Heart right ventricle (tissue), 16 donors: ENCODE measurements around the gene DNAJC11. TPM values are rescaled to one million over a fixed set of nuclear protein-coding genes. Genes with fewer than 3 reads are reported as not detected.
A peak's percentile ranks its signal among the peaks of the same experiment; 100 is the strongest.

ENCODE experiments used
- ATAC-seq, 8 donors: fragments of 200-7000 bp; cut with Tn5 transposase; one replicate each; pipeline ENCODE4 v1.9.1; 2020; ENCODE audit warnings: mild to moderate bottlenecking in 8 of 8, moderate library complexity in 8 of 8, moderate number of reproducible peaks in 1 of 8
- DNase-seq, 2 donors: peaks; one replicate each; pipeline ENCODE4 v3.0.0-alpha.2; 2020
- H3K27ac ChIP-seq, 10 donors: fragments of 200-600 bp; sonication (generic) in 2 of 10; one replicate each; pipeline versions ENCODE4 v1.5.0 to v1.8.0; 2020 to 2022; ENCODE audit warnings: mild to moderate bottlenecking in 3 of 10
- H3K27me3 ChIP-seq, 7 donors: fragments of 200-600 bp; one replicate each; pipeline ENCODE4 v1.8.0; 2021 to 2022; ENCODE audit warnings: mild to moderate bottlenecking in 2 of 7
- H3K36me3 ChIP-seq, 9 donors: fragments of 200-600 bp; sonication (generic) in 1 of 9; one replicate each; pipeline versions ENCODE4 v1.5.0 to v1.8.0; 2020 to 2022; ENCODE audit warnings: mild to moderate bottlenecking in 2 of 9
- H3K4me1 ChIP-seq, 9 donors: fragments of 200-600 bp; sonication (generic) in 1 of 9; one replicate each; pipeline versions ENCODE4 v1.5.0 to v1.8.0; 2020 to 2022; ENCODE audit warnings: mild to moderate bottlenecking in 4 of 9
- H3K4me3 ChIP-seq, 10 donors: fragments of 200-600 bp; sonication (generic) in 2 of 10; one replicate each; pipeline versions ENCODE4 v1.5.0 to v1.8.0; 2020 to 2022; ENCODE audit warnings: mild to moderate bottlenecking in 7 of 10, moderate library complexity in 2 of 10
- H3K9me3 ChIP-seq, 11 donors: fragments of 200-600 bp in 10 of 11; sonication (generic) in 2 of 11; one replicate each; pipeline versions ENCODE4 v1.5.0 to v1.8.0; 2013 to 2022; ENCODE audit warnings: mild to moderate bottlenecking in 2 of 11, control low read depth in 1 of 11, moderate library complexity in 1 of 11
- CTCF ChIP-seq, 9 donors: fragments of 200-600 bp; sonication (generic) in 2 of 9; IDR thresholded peaks; one replicate each; pipeline versions ENCODE4 v1.5.0 to v1.8.0; 2021 to 2022; ENCODE audit warnings: antibody characterized with exemption in 9 of 9, mild to moderate bottlenecking in 5 of 9, moderate library complexity in 1 of 9
- WGBS, 2 donors: extraction: QIAGEN DNeasy Blood & Tissue Kit; methylation state at CpG; one replicate each; pipeline ENCODE4 v1.1.7; 2013; ENCODE audit warnings: inconsistent platforms in 1 of 2; 5-methylcytosine and 5-hydroxymethylcytosine counted together
- intact Hi-C, 10 donors: fragments of 100-400 bp; cut with DNase I; formaldehyde crosslinking; loops; one replicate each; pipeline versions ENCODE4 v1.11.1 to v1.14.2; 2022
- long read RNA-seq, 3 donors: library from polyadenylated mRNA; unstranded; transcript quantifications; one replicate each; pipeline ENCODE4 v2.0.0, GENCODE V29; 2020 to 2021
- polyA plus RNA-seq, 2 donors: library from polyadenylated mRNA; stranded (reverse); fragments of 200-250 nt; gene quantifications; one replicate each; pipeline ENCODE4 v1.2.3, GENCODE V29; 2013
- total RNA-seq, 10 donors: library from RNA; stranded (reverse); fragmentation: NEBNext Ultra II Directional in 3 of 10; extraction: Animal tissue kit (Norgen Biotek cat#: 25700) in 3 of 10; gene quantifications; one replicate each; pipeline versions ENCODE4 v1.2.1 to v1.2.4, GENCODE V29; 2021 to 2023
- donor health status: Arrhythmogenic right ventricular cardiomyopathy.
- donor health status: ischemic (EF 13 %, LVEDD 7.1; RV severe dilation, severe dysfunction).
- donor health status: healthy with polysubstance abuse.
- donor health status: DM: no; HTN: yes; CAD: no.
- donor health status: DM: no; HTN: no; CAD: no.
- donor health status: ischemic (EF 25% LVEDD 6.9; RV normal size, moderate dysfunction).
- donor health status: ischemic (EF 25% LVEDD 5.7; RV mildly dilated, moderate dysfunction).
- donor health status: healthy.
- donor health status: DM: yes; HTN: yes; CAD: no.
- donor health status: Ischemic cardiomyopathy.
- donor health status: ischemic (EF 35%, LVEDD 5.7; RV mildly dilated, moderate dysfunction).
- donor health status: nonischemic (EF 11% LVEDD 7.7; RV severe dilation, severe dysfunction).
- donor health status: DM: yes; HTN: yes; CAD: no.
- donor health status: PGD.
- donor health status: ischemic (EF 29% LVEDD 5.4; RV normal size, mild dysfunction).
- donor health status: nonischemic (EF 23%, LVEDD 6.1; RV moderate dilation, normal function).

Gene DNAJC11
- 10 to 100 TPM; 60.8 to 80.6 (median 73.2) TPM for total RNA-seq
- 10 to 100 TPM; 31.2 to 63.1 TPM for polyA plus RNA-seq
- long read RNA-seq, donor 1, transcript DNAJC11-201 (15 exons, 2,210 nt): minor isoform, 7 of 230 reads
- long read RNA-seq, donor 1, transcript DNAJC11-202 (16 exons, 3,311 nt): major isoform, 187 of 230 reads
- long read RNA-seq, donor 1, partial matches to known transcripts: 18 of 230 reads
- long read RNA-seq, donor 1, other reads (novel, unspliced or antisense): 17 of 230 reads
- long read RNA-seq, donor 2, transcript DNAJC11-202 (16 exons, 3,311 nt): major isoform, 225 of 257 reads
- long read RNA-seq, donor 2, partial matches to known transcripts: 18 of 257 reads
- long read RNA-seq, donor 2, other reads (novel, unspliced or antisense): 10 of 257 reads
- long read RNA-seq, donor 3, transcript DNAJC11-201 (15 exons, 2,210 nt): minor isoform, 11 of 546 reads
- long read RNA-seq, donor 3, transcript DNAJC11-202 (16 exons, 3,311 nt): major isoform, 448 of 546 reads
- long read RNA-seq, donor 3, partial matches to known transcripts: 41 of 546 reads
- long read RNA-seq, donor 3, other reads (novel, unspliced or antisense): 45 of 546 reads

DNA sequence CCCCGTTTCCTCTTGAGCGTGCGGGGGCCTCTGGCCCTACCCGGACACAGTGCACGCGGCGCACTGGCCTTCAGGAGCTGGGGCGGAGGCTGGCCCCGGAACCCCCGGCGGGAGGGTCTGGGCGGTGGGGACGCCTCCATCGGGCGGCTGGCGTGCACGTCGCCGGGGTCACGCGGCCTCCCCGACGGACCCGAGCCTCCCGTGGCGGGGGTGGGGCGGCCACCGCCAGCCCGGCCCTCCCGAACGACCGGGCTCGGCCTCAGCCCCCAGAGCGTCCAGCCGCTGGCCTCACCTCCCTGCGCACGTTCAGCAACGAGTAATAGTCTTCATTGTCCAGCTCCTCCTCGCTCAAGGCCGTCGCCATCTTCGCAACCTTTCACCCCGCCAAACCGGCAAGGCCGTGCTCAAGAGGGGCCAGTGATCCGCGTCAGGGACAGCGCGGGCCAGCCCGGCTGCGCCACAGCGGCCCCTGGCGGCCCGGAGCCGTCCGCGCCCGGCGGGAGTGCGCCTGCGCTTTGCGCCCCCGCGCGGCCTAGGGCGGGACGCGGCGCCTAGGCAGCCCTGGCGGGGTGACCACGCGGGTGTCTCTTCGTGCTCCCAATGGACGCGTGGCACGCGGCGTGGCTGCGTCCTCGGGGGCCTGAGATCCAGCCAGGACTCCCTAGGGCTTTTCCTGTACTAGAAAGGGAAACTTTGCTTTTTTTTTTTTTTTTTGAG is at the start of gene DNAJC11:
Gene DNAJC11 (minus strand): TSS at position 380 of the 717 bp plus-strand sequence. CDS start 16 bp downstream, at position 364.
- Histone ChIP-seq H3K36me3 (peaks cover 0 to 4% (median 0%) of the 10 kb centered on the region in 9 donors), H3K4me3 (peak within 1 kb of the TSS; percentile 97 to 100 (median 99)), H3K4me1 (peaks cover 11 to 30% (median 22%) of the 10 kb centered on the region in 9 donors), H3K27ac (peak within 1 kb of the TSS; percentile 19 to 95 (median 92)), H3K27me3 (no peaks in the 10 kb centered on the region), H3K9me3 (no peaks in the 10 kb centered on the region)
- ATAC-seq (peak; percentile 91 to 98 (median 95)), DNase-seq (peak; percentile 89)
- intact Hi-C loops: no loop called here
- peak; percentile 66 to 100 (median 91) for TF ChIP-seq CTCF (IDR thresholded peaks at IDR 0.05)
- WGBS, 2 donors: 0 to 1% methylated on average over 76 to 80 of the region's 80 CpGs

DNA sequence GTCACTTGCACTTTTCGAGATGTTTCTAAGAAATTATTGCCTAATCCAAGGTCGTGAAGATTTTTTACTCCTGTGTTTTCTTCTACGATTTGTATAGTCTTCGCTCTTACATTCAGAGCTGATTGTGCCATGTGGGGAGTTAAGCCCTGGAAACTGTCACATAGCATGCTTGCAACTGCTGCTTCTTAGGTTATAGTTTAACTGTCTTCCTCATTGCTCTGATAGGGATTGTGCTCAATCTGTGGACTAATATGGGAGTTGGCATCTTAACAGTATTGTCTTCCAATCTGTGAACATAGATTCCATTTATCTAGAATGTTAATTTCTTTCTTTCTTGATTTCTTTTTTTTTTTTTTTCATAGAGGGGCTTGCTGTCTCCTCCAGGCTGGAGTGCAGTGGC is 48.9 kb upstream of the DNAJC11 start:
- Histone ChIP-seq H3K27ac (no peak overlapping the region), H3K9me3 (no peaks in the 10 kb centered on the region), H3K36me3 (no peaks in the 10 kb centered on the region), H3K27me3 (peaks cover 0 to 13% (median 5%) of the 10 kb centered on the region in 7 donors), H3K4me3 (no peak overlapping the region), H3K4me1 (peaks cover 0 to 12% (median 0%) of the 10 kb centered on the region in 9 donors)
- ATAC-seq (no peak), DNase-seq (no peak)
- TF ChIP-seq CTCF (IDR thresholded peaks at IDR 0.05): no peak
- intact Hi-C loops: no loop called here
- WGBS, 2 donors: 87 to 91% methylated on average over 4 of the region's 4 CpGs

DNA sequence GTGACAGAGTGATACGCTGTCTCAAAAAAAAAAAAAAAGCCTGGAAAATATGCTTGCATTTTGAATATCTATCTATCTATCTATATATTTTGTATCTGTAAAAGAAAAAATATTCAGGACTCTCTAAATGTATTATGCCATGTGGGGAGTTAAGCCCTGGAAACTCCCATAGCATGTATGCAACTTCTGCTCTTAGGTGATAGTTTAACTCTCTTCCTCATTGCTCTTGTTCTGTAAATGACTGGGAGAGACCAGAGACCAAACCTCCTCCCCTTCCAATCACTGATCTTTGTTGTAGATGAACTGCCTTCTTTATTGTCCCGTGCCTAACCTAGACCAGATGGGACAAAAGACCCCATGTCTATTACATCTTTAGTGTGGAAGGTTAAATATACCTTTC is 46.1 kb upstream of the DNAJC11 start:
- WGBS, 2 donors: 89 to 95% methylated on average over 2 of the region's 2 CpGs
- Histone ChIP-seq H3K27me3 (peaks cover 0 to 5% (median 0%) of the 10 kb centered on the region in 7 donors), H3K9me3 (no peaks in the 10 kb centered on the region), H3K27ac (no peak overlapping the region), H3K4me1 (peaks cover 6 to 25% (median 15%) of the 10 kb centered on the region in 9 donors), H3K4me3 (no peak overlapping the region), H3K36me3 (no peaks in the 10 kb centered on the region)
- no peak for DNase-seq
- intact Hi-C loops: no loop called here
- TF ChIP-seq CTCF (IDR thresholded peaks at IDR 0.05): no peak
- ATAC-seq: no peak

DNA sequence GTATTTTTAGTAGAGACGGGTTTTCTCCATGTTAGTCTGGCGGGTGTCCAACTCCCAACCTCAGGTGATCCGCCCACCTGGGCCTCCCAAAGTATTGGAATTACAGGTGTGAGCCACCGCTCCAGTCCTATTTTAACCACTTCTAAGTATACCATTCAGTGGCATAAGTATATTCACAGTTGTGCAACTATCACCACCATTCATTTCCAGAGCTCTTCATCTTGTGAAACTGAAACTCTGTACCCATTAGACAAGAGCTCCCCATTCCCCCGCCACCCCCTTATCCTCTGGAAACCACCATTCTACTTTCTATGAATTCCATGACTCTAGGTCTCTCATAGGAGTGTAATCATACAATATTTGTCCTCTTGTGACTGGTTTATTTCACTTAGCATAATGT is 43.5 kb upstream of the DNAJC11 start:
- WGBS, 2 donors: 94 to 97% methylated on average over 5 of the region's 5 CpGs
- Histone ChIP-seq H3K9me3 (peaks cover 0 to 9% (median 0%) of the 10 kb centered on the region in 11 donors), H3K4me1 (peaks cover 6 to 19% (median 15%) of the 10 kb centered on the region in 9 donors), H3K36me3 (no peaks in the 10 kb centered on the region), H3K27me3 (no peaks in the 10 kb centered on the region), H3K4me3 (no peak overlapping the region), H3K27ac (no peak overlapping the region)
- ATAC-seq: no peak
- intact Hi-C loops: no loop called here
- no peak for TF ChIP-seq CTCF (IDR thresholded peaks at IDR 0.05)
- DNase-seq: no peak
